NCI-H128 (cell line): ENCODE measurements around the gene RPH3AL.

Experiments used
- DNase-seq: peaks from one replicate; lab custom pipeline; 2025; ENCODE audit not compliant: unreplicated experiment; lab: John Stamatoyannopoulos, UW

The RPH3AL gene

GRCh38 chr17:337022-337420 is 15.6 kb downstream of the RPH3AL start:
- DNase-seq, result no peak

- DNase-seq, result peak; percentile 18
These were observed 16.2 kb downstream of the RPH3AL start for GRCh38 chr17:336110-337021.

- peak; percentile 10 for DNase-seq
These were observed 16.9 kb downstream of the RPH3AL start for GRCh38 chr17:335691-336090.

DNA sequence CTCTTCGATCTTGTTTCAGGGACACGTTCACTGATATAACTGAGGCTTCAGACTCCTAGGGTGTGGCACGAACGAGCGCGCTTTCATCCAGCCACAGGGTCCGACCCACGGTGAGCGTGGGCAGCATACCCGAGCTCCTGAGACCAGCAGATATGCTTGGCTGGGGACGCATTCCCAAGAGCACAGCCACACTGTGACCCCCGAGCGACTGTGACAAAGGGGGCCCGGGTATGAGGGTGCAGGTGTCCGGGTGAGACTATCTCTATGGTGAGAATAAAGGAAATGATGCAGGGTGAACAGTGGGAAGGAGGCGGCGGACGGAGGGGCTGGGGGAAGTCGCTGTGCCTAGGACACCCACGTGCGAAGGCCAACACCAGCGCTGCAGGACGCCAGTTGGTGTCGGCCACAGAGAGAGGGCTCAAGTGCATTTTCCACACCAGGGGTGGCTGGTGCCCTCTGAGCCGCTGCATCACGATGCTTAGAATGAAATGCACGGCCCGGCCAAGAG is 17.6 kb downstream of the RPH3AL start:
- no peak for DNase-seq

DNA sequence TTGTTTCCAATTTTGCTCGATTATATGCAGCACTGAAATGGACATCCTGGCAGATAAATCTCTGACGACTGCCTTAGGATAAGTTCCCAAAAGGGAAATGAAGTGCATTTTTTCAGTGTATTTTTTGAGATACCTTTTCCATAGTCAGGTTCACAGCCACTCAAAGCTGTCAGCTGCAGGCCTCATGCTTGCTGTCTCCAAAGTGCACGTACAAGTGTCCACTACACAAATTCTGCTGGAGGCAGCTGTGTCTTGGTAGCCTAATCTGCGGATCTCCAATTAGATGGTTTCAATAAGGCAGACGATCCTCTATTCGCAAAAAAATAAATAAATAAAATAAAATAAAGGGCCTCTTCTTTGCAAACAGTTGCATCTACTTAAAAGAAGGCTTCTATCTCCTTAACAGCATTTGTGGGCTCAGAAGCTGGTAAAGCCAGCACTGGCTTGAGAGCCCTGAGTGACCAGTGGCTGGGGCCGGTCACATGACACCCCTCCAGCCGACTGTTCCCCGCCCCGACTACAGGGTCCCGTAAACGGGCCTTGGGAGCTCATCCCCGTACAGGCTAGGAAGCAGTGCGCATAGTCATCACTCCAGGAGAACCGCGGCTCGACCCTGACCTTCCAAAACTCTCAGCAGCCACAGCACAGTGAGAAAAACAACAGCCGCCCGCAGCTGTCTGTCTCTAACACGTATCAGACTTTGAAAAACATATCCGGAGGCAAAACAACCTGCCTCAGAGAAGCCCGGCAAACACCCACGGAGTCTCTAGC is 18.8 kb downstream of the RPH3AL start:
- DNase-seq, result no peak

DNA sequence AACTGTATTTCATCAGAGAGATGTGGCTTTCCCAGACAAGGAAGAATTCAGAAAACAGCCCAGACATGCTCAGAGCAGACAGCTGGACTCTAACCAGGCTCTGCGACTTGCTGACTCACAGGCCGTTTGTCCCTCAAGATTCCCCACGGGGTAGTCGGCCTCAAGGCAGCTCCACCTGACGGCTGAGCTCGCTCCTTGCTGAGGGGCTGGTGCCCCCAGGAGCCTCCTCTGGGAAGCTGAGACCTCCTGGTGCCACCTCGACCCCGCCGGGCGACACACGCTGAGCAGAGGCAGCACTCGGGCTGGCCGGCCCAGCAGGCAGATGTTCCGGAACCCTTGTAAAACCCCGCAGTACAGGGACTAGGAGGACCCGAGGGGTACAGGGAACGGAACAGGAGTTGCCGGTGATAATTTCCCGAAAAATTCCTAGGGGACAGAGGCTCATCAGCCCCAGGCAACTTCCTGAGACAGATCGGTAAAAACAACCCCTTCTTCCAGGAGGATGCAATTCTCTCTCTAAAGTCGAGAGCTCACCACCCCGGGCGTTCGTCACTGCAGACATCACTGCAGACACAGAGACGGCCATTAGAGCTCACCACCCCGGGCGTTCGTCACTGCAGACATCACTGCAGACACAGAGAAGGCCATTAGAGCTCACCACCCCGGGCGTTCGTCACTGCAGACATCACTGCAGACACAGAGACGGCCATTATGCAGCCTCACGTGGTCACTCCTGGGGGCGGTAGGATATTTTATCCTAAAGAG is 19.9 kb downstream of the RPH3AL start:
- DNase-seq, result no peak

- DNase-seq, result no peak
These were observed 20.6 kb downstream of the RPH3AL start for GRCh38 chr17:332023-332422.

DNA sequence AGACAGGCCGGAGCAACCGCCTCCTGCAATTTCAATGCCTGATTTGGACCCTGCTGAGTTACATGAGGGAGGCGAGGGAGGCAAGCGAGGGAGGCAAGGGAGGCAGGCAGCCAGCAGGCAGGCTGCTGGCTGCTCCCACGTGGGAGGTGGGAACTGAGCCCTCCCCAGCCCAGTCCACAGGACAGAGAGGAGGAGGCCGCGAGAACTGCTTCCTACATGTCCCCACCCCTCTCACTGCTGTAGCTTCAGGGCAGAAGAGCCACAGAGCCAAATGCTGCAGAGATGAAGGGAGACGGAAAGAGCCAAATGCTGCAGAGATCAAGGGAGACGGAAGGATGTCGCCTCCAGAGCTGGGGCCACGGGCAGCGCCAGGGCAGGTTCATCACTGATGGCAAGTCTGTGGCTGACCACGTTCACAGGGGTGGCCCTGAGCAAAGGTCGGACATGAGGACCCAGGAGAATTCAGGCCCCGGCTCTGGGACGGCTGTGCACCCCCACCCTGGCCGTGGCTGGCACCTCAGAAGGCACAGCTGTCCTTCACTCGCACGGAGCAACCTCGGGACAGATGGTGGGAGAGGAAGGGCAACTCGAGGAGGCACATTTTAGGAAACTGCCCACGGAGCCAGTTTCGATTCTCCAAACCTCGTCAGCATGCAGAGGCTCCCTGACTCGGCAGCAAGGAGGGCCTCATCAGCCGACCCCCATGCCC is 21.5 kb downstream of the RPH3AL start:
- no peak for DNase-seq

GRCh38 chr17:329784-330420 is 22.7 kb downstream of the RPH3AL start:
- DNase-seq, result no peak

GRCh38 chr17:327971-328370 is 24.6 kb downstream of the RPH3AL start:
- DNase-seq, result no peak

DNA sequence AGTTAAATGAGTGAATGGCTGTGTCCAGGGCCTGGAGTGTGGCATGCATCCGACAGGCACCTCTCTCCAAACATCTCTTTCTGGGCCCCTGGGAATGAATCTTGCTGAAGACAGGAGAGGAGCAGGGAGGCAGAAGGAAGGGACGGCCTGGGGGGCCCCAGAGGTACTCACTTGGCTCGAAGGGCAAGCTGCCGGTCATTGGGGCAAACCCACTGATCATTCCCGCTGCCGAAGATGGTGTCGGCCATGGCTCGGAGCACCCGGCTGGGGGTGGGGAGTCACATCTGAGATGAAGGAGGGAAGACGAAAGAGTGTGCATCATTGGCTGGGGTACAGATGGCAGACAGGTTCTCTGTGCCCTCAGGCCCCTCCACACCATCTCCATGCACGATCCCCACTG is 25.3 kb downstream of the RPH3AL start:
- DNase-seq, result no peak

DNA sequence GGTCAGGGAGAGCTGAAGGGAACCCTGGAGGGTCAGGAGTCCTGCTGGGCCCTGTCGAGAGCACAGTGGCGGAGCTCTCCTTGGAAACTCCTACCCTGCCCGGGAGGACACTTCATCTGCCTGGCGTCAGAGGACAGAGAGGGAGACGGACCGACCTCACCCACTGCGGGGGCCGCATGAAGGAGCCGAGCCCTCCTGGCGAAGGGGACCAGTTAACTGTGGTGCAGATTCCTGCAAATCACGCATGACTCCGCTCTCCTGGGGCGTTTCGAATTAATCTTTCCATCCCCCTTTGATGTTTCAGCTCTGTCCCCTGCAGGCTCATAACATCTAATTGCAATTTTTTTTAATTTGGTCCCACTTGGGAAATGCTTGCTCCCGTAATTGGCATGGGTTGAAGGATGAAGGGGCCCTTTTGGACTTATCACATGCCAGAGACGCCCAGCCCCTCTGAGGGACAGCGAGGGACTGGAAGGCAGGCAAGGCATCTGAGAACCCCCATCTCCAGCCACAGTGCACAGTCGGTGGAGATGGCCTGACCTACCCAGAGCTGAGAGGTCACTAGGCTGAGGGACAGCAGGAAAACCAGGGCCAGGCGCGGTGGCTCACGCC is 26.5 kb downstream of the RPH3AL start:
- no peak for DNase-seq

GRCh38 chr17:325270-326009 is 27.2 kb downstream of the RPH3AL start:
- DNase-seq, result no peak

- no peak for DNase-seq
These were observed 28.7 kb downstream of the RPH3AL start for GRCh38 chr17:323721-324571.

- DNase-seq, result no peak
These were observed 29.4 kb downstream of the RPH3AL start for GRCh38 chr17:323181-323580.

DNA sequence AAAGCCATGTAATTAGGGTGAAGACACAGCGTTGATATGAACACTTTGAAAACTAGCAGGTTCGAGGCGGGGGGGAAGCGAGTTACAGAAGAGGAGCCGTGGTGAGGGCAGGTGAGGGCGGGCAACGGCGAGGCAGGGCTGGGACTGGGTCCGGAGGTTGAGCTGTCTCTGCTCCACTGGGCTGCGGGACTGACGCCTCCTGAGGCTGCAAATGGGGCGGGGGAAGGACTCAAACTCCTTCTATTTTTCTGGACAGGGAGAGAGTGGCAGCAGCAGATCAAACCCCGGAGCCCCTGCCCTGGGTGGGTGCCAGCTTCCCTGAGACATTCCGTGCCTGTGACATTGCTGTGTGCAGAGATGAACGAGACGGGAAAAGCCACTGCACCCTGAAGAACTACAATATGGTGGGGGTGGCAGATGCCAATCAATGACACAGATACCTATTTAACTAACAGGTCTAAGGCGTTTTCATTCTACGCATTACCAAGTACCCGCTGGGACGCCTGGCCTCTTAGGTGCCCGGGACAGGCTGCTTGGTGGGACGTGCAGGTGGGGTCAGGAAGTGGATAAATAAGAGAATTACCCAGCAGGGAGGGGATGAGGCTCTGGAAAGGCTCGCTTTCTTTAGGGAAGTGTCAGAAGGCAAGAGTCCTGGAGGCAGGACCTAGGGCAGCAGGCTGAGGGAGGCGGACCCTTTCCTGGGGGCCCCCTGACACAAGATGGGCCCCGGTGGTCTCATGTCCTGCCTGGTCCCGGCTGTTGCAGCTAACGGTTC is 30.4 kb downstream of the RPH3AL start:
- DNase-seq, result no peak

GRCh38 chr17:321386-321941 is 31.1 kb downstream of the RPH3AL start:
- no peak for DNase-seq
